PFSK-1 (cell line): ENCODE results near the gene BCL11B.

Source experiments
- FOXP2 ChIP-seq: optimal IDR thresholded peaks from 2 replicates; pipeline ENCODE3; 2011; ENCODE audit warnings: borderline replicate concordance, control low read depth, inconsistent platforms; ENCODE audit not compliant: insufficient read depth; ENCODE audit errors: extremely low read length, extremely low read depth
- POLR2AphosphoS5 ChIP-seq: IDR thresholded peaks from 2 replicates; pipeline ENCODE4 v1.6.1; 2012; ENCODE audit warnings: low read depth, mild to moderate bottlenecking, control low read depth, low read length, moderate library complexity
- TAF1 ChIP-seq: IDR thresholded peaks from 2 replicates; pipeline ENCODE4 v1.6.1; 2012; ENCODE audit warnings: low read length, control low read depth, borderline replicate concordance; ENCODE audit not compliant: insufficient read depth

- TF ChIP-seq TAF1 (no peak), FOXP2 (no peak), POLR2AphosphoS5 (no peak)
These were observed 113.8 kb downstream of the BCL11B start for GRCh38 chr14:99158150-99158549.
